ENCODE data around the gene OPRD1.

DNA sequence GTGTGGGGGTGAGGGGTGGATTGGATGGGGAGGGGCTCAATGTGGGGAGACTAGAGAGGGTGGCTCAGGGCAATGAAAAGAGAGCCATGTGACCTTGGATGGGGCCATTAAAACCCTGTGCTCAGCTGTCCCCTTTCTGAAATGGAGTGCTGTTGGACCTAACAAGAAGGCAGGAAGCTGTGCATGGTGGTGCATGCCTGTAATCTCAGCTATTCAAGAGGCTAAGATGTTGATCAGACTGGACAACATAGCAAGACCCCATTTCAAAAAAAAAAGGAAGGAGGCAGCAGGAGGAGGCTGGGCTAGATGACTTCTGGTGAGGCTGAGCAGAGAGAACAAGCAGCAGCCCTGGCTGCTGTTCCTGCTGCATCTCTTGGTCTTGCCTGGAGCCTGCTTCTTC is 7.0 kb downstream of the OPRD1 start:
- TF ChIP-seq, protein P1, sequence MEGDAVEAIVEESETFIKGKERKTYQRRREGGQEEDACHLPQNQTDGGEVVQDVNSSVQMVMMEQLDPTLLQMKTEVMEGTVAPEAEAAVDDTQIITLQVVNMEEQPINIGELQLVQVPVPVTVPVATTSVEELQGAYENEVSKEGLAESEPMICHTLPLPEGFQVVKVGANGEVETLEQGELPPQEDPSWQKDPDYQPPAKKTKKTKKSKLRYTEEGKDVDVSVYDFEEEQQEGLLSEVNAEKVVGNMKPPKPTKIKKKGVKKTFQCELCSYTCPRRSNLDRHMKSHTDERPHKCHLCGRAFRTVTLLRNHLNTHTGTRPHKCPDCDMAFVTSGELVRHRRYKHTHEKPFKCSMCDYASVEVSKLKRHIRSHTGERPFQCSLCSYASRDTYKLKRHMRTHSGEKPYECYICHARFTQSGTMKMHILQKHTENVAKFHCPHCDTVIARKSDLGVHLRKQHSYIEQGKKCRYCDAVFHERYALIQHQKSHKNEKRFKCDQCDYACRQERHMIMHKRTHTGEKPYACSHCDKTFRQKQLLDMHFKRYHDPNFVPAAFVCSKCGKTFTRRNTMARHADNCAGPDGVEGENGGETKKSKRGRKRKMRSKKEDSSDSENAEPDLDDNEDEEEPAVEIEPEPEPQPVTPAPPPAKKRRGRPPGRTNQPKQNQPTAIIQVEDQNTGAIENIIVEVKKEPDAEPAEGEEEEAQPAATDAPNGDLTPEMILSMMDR (IDR thresholded peaks at IDR 0.05): no peak
- TF ChIP-seq POLR2A (IDR thresholded peaks at IDR 0.05): no peak
